NOMO-1 treated with DMSO at 0.1 percent for 48 hours (cell line): ENCODE results near the gene CD28.
A peak's percentile ranks its signal among the peaks of the same experiment; 100 is the strongest.

Experiments
- DNase-seq: peaks from one replicate; lab custom pipeline; 2025; ENCODE audit not compliant: unreplicated experiment; lab: John Stamatoyannopoulos, UW

The CD28 gene

DNA sequence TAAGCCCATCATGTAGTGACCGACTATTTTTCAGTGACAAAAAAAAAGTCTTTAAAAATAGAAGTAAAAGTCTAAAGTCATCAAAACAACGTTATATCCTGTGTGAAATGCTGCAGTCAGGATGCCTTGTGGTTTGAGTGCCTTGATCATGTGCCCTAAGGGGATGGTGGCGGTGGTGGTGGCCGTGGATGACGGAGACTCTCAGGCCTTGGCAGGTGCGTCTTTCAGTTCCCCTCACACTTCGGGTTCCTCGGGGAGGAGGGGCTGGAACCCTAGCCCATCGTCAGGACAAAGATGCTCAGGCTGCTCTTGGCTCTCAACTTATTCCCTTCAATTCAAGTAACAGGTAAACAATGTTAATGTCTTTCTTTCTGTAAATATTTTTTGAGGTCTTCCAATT is at the start of gene CD28:
Gene CD28, plus strand, starts transcription at position 237 of the 400 bp plus-strand sequence. Its CDS starts 58 bp downstream, at position 295.
- DNase-seq = no peak

DNA sequence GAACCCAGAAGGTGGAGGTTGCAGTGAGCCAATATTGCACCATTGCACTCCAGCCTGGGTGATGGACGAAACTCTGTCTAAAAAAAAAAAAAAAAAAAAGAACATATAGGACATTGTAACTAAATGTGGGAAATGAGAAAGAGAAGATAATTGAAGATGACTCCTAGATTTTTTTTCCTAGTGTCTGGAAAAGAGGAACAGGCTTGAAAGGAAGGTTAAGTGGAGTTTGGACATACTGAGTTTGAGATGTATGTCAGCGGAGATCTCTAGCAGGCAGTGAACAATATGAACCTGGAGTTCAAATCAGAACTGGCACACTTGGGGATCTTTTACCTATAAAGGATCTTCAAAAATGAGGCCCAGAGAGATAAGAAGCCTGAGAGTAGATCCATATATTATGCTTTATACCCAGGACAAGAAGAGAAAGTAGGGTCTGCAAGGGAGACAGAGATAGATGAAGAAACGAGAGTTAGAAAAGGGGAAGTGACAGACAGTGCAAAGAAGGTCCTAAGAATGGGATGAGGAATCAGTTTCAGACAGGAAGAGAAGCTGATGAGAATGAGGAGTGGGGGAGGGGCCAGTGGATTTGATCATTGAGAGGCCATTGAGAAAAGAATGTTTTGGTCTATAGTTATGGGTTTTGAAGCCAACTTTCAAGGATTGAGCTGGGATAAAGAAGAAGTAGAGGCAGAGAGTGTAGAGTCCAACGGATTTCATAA is 46.9 kb upstream of the CD28 start:
- DNase-seq = peak; percentile 89

DNA sequence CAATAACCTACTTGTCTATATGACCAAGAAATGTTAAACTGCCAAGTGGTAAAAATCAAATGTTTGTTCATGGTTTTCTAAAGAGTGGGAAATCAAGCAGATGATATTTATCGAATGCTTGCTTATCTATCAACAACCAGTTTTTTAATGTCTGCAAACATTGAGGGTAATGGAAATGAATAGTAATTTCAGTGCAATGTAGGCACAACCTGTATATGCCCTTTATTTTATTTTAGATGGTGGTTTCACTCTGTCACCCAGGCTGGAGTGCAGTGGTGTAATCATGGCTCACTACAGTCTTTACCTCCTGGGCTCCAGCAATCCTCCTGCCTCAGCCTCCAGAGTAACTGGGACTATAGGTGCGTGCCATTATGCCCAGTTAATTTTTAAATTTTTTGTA is 46.0 kb upstream of the CD28 start:
- DNase-seq = no peak

DNA sequence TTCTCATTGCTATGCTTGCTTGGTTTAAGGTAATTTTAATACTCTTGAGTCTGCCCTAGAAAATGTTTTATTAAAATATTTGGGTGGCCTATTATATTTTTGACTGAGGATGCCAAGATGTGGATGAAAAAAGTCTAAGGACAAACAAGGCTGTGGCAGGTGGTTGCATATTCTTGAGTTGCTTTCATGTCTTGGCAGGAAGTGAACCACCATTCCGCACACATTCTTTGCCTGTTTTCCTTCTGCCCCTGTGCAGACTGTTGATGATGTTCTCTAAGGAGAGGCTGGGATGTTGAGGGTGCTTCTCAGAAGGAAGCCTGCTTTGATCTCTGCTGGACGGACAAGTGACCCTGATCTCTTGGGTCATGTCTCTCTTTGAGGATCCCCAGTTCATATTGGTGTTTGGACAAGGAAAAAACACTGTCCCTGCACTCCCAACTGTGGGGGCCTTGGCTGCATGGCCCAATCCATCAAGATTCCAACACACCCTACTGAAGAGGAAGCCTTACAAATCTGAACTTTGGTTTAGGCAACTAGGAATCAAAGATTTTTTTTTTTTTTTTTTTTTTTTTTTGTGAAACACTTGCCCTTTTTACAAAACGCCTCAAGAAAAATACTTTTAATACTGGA is 45.0 kb upstream of the CD28 start:
- DNase-seq = no peak

DNA sequence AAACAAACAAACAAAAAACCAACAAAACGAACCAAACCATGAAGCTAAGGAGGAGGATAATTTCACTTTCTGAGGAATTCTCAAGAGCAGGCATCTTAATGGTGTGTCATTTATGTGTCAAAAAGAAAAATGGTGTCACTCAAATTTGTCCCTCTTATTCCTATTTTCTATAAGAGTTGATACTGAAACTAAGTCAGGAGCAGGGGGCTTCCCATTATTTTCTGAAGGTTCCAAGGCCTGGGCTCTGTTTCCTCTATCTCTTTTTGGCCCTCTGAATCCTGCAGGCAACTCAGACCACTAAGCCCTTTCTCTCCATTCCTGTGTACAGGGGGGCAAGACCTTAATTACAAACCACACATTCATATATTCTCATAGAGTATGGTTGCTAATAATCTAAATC is 44.0 kb upstream of the CD28 start:
- no peak for DNase-seq

DNA sequence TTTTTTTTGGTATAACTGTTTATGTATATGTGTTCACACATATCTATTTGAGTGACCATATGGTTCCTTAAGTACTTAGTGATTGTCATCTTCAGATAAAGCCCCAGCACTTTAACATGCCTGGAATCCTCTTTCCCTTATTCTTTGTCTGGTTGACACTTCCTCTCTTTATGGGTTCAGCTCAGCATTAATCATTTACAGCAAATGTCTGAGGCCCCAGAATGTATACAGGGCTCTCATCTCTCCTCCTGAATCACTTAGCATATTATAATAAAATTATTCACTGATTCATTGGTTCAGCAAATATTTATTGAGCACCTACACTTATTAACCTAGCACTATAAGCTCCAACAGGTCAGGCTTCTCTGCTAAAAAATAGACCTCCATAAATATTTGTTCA is 43.5 kb upstream of the CD28 start:
- DNase-seq = no peak

DNA sequence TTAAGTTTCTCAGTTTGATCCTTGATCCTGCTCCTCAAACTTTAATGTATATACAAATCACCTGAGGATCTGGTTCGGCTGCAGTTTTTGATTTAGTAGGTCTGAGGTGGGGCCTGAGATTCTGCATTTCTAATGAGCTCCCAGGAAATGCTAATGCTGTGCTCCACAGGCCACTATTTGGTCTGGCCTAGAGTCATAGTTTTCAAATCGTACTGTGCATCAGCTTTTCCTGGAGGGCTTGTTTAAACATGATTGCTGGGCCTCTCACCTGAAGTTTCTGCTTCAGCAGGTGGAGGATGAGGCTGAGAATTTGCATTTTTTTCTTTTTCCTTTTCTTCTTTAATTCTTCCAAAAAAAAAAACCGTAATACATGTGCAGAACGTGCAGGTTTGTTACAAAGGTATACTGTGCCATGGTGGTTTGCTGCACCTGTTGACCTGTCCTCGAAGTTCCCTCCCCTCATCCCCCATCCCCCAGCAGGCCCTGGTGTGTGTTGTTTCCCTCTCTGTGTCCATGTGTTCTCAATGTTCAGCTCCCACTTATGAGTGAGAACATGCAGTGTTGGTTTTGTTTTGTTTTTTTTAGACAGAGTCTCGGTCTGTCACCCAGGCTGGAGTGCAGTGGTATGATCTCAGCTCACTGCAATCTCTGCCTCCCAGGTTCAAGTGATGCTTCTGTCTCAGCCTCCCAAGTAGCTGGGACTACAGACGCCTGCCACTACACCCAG is 42.2 kb upstream of the CD28 start:
- DNase-seq = no peak

DNA sequence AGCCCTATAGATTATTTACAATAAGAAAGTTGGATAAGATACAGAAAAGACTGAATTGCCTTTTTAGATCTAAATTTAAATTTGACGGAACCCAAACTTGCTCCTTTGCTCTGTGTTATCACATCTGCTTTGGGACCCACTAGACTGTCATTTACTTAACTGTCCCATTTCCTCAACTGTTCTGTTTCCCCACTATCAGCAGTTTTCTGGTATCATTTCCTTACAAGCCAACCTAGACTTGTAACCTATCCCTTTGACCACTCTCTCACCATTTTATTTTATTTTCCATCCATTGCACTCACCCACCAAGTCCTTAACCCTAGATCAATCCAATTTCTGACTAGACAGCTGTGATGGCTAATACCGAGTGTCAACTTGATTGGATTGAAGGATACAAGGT is 38.6 kb upstream of the CD28 start:
- DNase-seq = no peak

DNA sequence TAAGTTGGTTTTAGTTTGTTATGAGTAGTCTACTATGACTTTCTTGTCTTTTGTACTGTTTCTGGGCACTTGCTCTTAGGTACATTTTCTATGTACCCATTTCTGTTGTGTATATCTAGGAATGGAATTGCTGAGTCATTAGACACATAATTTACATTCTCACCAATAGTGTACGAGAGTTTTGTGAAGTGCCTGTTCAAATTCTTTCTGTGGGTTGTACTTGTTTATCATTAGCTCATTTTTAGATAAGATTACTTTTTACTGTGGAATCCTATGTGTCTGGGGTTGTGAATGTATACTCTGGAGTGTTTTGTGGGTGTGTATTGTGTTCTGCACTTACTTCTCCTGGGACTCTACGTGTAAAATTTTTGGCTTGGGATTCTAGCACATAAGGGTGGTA is 36.6 kb upstream of the CD28 start:
- DNase-seq = no peak

DNA sequence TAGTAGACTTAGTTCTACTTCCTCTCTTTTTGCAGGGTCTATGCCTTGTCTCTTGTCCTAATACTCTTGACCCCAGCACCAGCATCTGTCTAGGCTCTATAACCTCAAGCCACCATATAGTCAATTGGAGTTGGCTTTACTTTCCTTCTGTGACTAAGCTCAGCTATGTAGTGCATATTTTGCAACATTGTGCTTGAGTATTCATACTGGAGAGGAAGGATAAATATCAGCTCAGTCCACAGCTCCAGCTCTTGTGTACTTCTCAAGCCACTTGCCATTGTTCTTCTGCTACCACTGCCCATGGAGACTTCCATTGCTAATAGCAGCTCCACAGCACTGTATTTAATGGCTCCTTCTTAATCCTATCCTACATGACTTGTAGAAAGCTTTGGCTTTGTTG is 35.5 kb upstream of the CD28 start:
- no peak for DNase-seq

DNA sequence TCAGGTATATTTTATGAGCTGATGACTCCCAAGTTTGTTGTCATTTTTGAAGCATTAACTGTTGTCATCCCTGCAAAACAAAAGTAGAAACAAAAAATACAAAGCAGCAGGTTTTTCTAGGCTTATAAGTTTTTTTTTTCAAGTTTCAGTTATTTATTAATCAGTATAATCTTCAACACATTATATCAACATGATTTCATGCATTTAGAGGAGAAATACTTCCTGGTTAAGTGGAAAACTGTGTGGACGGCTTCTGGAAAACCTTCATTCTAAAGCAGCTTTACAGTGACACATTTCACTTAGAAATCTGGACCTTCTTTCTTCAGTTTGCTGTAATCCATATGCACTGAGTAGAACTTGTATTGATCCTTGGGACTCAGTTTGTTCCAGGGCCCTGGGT is 34.6 kb upstream of the CD28 start:
- DNase-seq = no peak

DNA sequence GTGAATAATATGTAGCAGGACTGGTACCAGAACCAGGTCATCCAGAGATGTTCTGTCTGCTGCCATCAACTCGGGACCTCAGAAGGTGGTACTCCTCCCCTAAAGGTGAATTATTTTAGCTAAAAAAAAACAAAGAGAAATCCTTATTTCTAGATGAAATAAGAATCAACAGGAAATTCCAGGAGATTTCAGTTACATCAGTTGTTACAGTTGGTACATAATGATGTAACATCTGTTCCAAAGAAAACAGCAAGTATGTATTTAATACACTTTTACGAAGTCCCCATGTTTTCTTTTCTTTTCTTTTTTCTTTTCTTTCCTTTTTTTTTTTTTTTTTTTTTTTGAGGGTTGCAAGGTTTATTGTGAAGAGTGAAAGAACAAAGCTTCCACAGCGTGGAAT is 33.6 kb upstream of the CD28 start:
- DNase-seq = no peak

DNA sequence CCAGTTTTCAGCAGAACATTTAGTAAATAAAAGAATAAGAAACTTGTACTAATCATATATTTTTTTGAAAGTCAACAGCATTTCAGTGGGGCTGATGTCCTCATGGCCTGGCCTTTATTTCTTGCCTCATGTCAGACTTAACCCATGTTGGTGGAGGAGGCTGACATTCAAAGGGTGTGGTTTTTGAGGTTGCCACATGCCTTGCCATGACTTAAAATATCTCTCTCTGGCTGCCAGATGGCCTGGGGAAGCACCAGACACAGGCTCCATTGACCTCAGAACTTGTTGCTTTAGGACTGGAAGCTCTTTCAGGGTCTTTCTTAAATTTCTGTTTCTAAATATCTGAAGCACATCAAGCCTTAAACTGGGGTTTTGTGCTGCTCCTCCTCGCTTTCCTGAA is 32.5 kb upstream of the CD28 start:
- DNase-seq = peak; percentile 86

DNA sequence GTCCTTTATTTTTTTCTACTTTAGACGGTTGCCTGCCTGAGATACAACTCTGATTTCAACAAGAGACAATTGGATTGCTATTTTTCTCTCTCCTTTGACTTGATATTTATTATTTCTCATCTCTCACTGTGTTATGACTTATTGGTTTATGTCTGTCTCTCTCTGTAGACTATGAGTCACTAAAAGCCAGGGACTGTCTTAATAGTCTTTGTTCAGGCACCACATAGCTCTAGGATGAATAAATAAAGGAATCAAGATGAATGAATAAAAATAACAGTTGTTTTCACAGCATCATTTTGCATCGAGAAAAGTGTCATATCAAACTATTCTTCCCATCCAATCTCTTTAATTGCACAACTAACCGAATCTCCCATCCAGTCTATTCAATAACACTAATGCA is 31.4 kb upstream of the CD28 start:
- DNase-seq = no peak

DNA sequence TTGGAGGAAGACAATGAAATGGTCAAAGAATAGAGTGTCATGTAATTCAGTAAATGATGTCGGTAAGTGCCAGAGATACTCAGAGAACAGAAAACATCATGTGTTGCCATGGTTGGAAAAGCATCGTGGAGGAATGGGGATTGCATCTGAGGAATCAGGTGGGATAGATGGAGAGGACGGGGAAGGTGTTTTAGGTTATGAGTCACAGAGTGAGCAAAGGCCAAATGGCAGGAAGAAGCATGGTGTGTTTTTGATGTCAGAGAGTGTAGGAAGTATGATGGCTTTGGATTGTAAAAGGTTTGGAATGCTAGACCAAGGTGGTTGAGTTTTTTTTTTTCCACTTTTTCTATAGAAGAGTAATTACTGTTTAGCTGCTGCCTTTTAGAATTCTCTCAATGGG is 27.5 kb upstream of the CD28 start:
- no peak for DNase-seq

DNA sequence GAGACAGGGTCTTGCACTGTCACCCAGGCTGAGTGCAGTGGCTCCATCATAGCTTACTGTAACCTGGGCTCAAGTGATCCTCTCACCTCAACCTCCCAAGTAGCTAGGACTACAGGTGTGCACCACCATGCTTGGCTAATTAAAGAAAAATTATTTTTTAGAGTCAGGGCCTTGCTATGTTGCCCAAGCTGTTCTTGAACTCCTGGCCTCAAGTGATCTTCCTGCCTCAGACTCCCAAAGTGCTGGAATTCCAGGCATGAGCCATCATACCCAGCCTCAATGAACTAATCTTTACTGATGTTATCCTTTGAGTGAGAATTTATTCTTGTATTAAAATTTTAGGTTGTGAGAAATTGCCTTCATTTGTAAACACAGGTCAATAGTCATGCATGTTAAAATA is 27.0 kb upstream of the CD28 start:
- no peak for DNase-seq

DNA sequence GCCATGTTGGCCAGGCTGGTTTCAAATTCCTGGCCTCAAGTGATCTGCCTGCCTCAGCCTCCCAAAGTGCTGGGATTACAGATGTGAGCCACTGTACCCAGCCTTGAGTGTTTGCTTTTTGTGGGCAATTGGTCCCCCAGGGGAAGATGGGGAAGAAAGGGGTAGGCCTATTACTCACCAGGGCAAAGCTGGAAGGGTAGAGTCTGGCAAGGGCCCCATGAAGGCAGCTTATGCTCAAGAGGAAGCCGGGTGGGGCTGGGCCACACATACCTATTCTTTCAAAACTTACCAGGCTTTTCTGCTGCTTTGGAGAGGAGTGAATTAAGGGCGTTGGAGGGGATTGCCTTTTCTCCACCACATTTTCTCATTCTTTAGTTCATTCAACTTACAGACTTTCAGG is 24.5 kb upstream of the CD28 start:
- no peak for DNase-seq

DNA sequence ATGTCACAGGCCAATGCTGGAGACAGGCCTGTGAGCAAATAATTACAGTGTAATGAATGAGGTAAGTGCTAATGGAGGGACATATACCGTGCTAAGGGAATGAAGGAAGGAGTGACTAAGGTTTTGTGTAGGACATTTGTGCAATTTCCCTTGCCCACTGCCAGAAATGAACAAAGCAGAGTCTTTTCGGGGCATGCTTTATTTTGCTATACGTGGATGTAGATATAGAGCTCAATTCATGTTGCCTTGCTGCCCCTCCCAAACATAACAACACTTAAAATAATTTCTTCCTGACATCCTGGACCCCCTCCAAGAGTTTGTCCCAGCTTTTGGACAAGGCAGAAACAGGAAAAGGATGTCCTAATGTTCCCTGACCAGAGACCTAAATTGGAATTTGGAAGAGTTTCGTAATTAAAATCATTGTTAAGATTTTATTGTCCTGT is 23.7 kb upstream of the CD28 start:
- peak; percentile 31 for DNase-seq

DNA sequence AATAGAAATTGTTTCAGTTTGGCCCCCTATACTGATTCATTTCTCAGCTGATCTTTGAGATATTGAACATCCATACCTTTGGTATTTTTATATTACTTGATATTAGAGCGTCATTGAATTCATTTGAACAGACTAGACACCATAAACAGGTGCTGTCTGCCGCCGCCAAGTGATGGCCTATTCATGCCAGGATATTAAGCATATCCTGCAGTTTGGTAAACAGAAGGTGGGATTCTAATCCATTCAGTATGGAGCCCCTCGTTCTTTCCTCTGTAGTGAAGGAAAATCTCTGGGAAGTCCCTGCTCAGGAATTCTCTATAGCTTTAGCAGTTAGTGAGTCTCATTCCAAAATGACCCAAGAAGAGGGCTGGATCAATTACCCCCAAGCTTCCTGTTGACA is 23.0 kb upstream of the CD28 start:
- no peak for DNase-seq

DNA sequence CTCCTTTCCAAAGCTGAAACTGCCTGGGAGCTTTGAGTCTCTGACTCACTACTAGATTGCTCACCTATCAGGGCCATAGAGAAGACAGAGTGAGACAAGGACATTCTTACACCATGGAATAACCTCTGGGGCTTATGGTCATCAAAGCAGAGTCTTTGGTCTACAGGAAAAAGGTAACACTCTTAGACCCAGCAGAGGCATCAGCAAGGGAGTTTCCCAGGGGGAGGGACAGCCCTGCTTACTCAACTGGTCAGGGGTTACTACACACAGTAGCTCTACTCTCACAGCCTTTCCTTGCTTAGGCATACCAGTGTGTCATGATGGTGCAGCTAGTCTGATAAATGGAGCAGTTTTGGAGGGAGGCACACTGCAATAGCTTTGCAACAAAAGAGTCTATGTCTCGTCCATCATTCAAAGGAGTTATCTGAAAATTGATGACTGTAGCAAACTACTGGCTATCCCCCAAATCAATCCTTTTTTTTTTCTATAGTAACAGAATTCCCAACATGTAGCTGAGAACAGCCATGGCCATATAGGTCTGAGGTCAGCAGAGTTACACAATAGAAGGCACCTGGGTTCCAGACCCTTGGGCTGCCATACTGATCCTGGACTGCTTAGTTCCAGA is 22.4 kb upstream of the CD28 start:
- DNase-seq = no peak

DNA sequence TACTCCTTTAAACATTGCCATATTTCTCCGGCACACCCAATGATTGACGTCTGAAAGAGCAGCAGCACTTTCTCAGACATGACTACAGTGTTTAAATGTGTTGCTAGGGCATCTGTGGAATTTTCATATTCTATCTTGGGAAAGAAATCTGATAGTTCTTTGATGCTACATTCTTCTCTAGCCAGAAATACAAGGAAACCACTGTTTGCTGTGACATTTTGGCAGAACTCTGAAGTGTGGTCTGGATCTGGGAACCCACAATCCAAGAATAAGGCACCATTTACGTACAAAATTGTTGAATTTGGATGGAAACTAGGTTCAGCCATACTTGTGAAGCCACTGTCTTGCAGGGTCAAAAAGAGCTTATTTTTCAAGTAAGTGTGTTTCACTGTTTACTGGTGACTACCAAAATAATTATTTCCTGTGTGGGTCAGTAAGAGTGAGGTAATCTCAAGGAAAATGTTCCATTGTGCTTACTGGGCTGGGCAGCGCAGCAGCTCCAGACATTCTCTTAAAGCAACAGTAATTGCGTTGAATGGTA is 21.3 kb upstream of the CD28 start:
- DNase-seq = peak; percentile 21
